Measurements from ENCODE around the gene SRC. TPM values are rescaled to one million over a fixed set of nuclear protein-coding genes. Genes with fewer than 3 reads are reported as not detected.

Gene SRC
- total RNA-seq, 1 experiment from 2014 or later: 55.6 TPM

- Histone ChIP-seq H4K20me1 (ENCODE audit: low read length) (no peaks in the 10 kb centered on the region), H3K79me2 (ENCODE audit: low read length) (peaks cover 53% of the 10 kb centered on the region), H3K4me3 (ENCODE audit: low read length) (no peak overlapping the region), H3K9me2 (replicated peaks; ENCODE audit: low read length) (no peaks in the 10 kb centered on the region), H2AFZ (ENCODE audit: low read length) (no peak overlapping the region), H3K4me2 (ENCODE audit: low read length) (no peak overlapping the region), H3K9me3 (ENCODE audit: low read length) (no peaks in the 10 kb centered on the region), H3F3A (ENCODE audit: low read length, unreplicated experiment) (peaks cover 7% of the 10 kb centered on the region), H3K36me3 (ENCODE audit: low read depth, low read length) (peaks cover 10% of the 10 kb centered on the region; the same call in 1 of the 2 replicates), H3K27me3 (ENCODE audit: low read length) (no peaks in the 10 kb centered on the region), H3K4me1 (ENCODE audit: insufficient read depth, low read length) (peaks cover 8% of the 10 kb centered on the region; the same call in 1 of the 2 replicates), H3K27ac (ENCODE audit: low read length) (no peak overlapping the region), H3K9ac (ENCODE audit: low read length) (no peak overlapping the region)
- ATAC-seq (no peak), DNase-seq (no peak)
- intact Hi-C loops (cut with micrococcal nuclease): no loop called here
- no peak for TF ChIP-seq EZH2phosphoT487 (IDR thresholded peaks at IDR 0.05; ENCODE audit: borderline replicate concordance, low read length)
- ChIA-PET POLR2A (ENCODE audit: unreplicated experiment) (interaction anchor here (0.6 kb wide), 1 partner anchor 27 kb away, joined by 7 read pairs; the partner anchor contains the start of gene SRC), CTCF (no interaction called here)
- BruUV-seq (replicated peaks): no TSS peak
Observed at GRCh38 chr20:37372441-37372840, 26.5 kb downstream of the SRC start.

GRCh38 chr20:37373020-37373598 is 27.2 kb downstream of the SRC start:
- Histone ChIP-seq H3K4me3 (ENCODE audit: low read length) (no peak overlapping the region), H2AFZ (ENCODE audit: low read length) (no peak overlapping the region), H3K4me2 (ENCODE audit: low read length) (no peak overlapping the region), H3F3A (ENCODE audit: low read length, unreplicated experiment) (peaks cover 7% of the 10 kb centered on the region), H3K4me1 (ENCODE audit: insufficient read depth, low read length) (peaks cover 8% of the 10 kb centered on the region; the same call in 1 of the 2 replicates), H3K27me3 (ENCODE audit: low read length) (no peaks in the 10 kb centered on the region), H3K9ac (ENCODE audit: low read length) (no peak overlapping the region), H4K20me1 (ENCODE audit: low read length) (no peaks in the 10 kb centered on the region), H3K36me3 (ENCODE audit: low read depth, low read length) (peaks cover 10% of the 10 kb centered on the region; the same call in 1 of the 2 replicates), H3K9me3 (ENCODE audit: low read length) (no peaks in the 10 kb centered on the region), H3K79me2 (ENCODE audit: low read length) (peaks cover 54% of the 10 kb centered on the region), H3K27ac (ENCODE audit: low read length) (no peak overlapping the region), H3K9me2 (replicated peaks; ENCODE audit: low read length) (no peaks in the 10 kb centered on the region)
- ATAC-seq: no peak
- ChIA-PET POLR2A (ENCODE audit: unreplicated experiment) (no interaction called here), CTCF (no interaction called here)
- BruUV-seq (replicated peaks): no TSS peak
- DNase-seq: no peak
- intact Hi-C loops (cut with micrococcal nuclease): no loop called here
- TF ChIP-seq EZH2phosphoT487 (IDR thresholded peaks at IDR 0.05; ENCODE audit: borderline replicate concordance, low read length) (no peak), EZH2 (IDR thresholded peaks at IDR 0.05; ENCODE audit: low read length, unreplicated experiment) (no peak), CTCF (conservative IDR thresholded peaks at IDR 0.05; ENCODE audit: low read depth, low read length) (no peak)

- H3K27ac ChIP-seq (ENCODE audit: low read length): no peak overlapping the region
- DNase-seq (no peak), ATAC-seq (no peak)
- H4K20me1 ChIP-seq (ENCODE audit: low read length): no peaks in the 10 kb centered on the region
- no peaks in the 10 kb centered on the region for H3K9me3 ChIP-seq (ENCODE audit: low read length)
- no peak overlapping the region for H2AFZ ChIP-seq (ENCODE audit: low read length)
- no peak for TF ChIP-seq CTCF (conservative IDR thresholded peaks at IDR 0.05; ENCODE audit: low read depth, low read length)
- TF ChIP-seq EZH2phosphoT487 (IDR thresholded peaks at IDR 0.05; ENCODE audit: borderline replicate concordance, low read length): no peak
- TF ChIP-seq EZH2 (IDR thresholded peaks at IDR 0.05; ENCODE audit: low read length, unreplicated experiment): no peak
- H3K36me3 ChIP-seq (ENCODE audit: low read depth, low read length): peaks cover 10% of the 10 kb centered on the region; the same call in 1 of the 2 replicates
- BruUV-seq (replicated peaks): no TSS peak
- intact Hi-C loops (cut with micrococcal nuclease): no loop called here
- no peaks in the 10 kb centered on the region for H3K27me3 ChIP-seq (ENCODE audit: low read length)
- H3K4me2 ChIP-seq (ENCODE audit: low read length): no peak overlapping the region
- H3K79me2 ChIP-seq (ENCODE audit: low read length): peaks cover 50% of the 10 kb centered on the region
- H3K9ac ChIP-seq (ENCODE audit: low read length): no peak overlapping the region
- no peaks in the 10 kb centered on the region for H3K9me2 ChIP-seq (replicated peaks; ENCODE audit: low read length)
- H3F3A ChIP-seq (ENCODE audit: low read length, unreplicated experiment): peaks cover 7% of the 10 kb centered on the region
- ChIA-PET CTCF (no interaction called here), POLR2A (ENCODE audit: unreplicated experiment) (no interaction called here)
- peaks cover 28% of the 10 kb centered on the region for H3K4me1 ChIP-seq (ENCODE audit: insufficient read depth, low read length)
- H3K4me3 ChIP-seq (ENCODE audit: low read length): no peak overlapping the region
Observed at GRCh38 chr20:37375227-37375626, 29.3 kb downstream of the SRC start.

Measured in PC-3 (cell line).